Measurements from ENCODE around the gene RPTOR. TPM values are rescaled to one million over a fixed set of nuclear protein-coding genes. Genes with fewer than 3 reads are reported as not detected.

Gene RPTOR
- polyA plus RNA-seq, 1 donor from 2014 or later: 8.0 TPM

DNA sequence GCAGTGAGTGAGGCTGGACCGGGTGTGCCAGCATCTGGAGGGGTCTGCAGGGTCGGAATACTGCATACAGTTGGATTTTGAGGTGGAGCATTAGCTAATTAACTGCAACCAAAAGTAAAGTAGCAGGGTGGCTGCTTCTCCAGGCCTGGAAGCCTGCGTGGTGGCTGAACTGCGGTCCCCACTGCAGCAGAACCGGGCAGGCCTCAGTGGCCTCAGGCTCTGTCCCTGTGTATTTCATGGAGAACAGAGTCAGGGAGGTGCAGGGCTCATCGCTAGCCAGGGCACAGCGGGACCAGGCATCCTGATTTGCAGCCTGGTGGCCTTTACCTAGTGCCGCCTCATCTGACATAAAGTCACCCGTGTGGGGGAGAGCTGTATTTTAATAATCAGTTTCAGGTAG is 131.9 kb downstream of the RPTOR start:
- Histone ChIP-seq H2AFZ (ENCODE audit: low read depth, low read length) (no peak overlapping the region), H3K79me2 (replicated peaks; ENCODE audit: insufficient read depth, low read length) (no peaks in the 10 kb centered on the region), H3K27me3 (ENCODE audit: insufficient read depth, low read depth, low read length) (no peaks in the 10 kb centered on the region), H3F3A (ENCODE audit: insufficient read depth, low read length, poor library complexity, severe bottlenecking) (no peaks in the 10 kb centered on the region), H3K36me3 (ENCODE audit: insufficient read depth, low read length) (no peaks in the 10 kb centered on the region), H4K20me1 (ENCODE audit: insufficient read depth) (no peaks in the 10 kb centered on the region), H3K9me2 (ENCODE audit: insufficient read depth, low read length) (no peaks in the 10 kb centered on the region), H3K4me2 (ENCODE audit: low read length) (no peak overlapping the region), H3K9ac (ENCODE audit: low read length) (no peak overlapping the region), H3K4me3 (ENCODE audit: low read length) (no peak overlapping the region), H3K27ac (ENCODE audit: low read length) (no peak overlapping the region), H3K9me3 (ENCODE audit: low read length) (no peaks in the 10 kb centered on the region)
- no peak for TF ChIP-seq TAF1 (IDR thresholded peaks at IDR 0.05; ENCODE audit: low read depth)
- TF ChIP-seq, protein P1, sequence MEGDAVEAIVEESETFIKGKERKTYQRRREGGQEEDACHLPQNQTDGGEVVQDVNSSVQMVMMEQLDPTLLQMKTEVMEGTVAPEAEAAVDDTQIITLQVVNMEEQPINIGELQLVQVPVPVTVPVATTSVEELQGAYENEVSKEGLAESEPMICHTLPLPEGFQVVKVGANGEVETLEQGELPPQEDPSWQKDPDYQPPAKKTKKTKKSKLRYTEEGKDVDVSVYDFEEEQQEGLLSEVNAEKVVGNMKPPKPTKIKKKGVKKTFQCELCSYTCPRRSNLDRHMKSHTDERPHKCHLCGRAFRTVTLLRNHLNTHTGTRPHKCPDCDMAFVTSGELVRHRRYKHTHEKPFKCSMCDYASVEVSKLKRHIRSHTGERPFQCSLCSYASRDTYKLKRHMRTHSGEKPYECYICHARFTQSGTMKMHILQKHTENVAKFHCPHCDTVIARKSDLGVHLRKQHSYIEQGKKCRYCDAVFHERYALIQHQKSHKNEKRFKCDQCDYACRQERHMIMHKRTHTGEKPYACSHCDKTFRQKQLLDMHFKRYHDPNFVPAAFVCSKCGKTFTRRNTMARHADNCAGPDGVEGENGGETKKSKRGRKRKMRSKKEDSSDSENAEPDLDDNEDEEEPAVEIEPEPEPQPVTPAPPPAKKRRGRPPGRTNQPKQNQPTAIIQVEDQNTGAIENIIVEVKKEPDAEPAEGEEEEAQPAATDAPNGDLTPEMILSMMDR (IDR thresholded peaks at IDR 0.05; ENCODE audit: poor library complexity, severe bottlenecking): no peak
- TF ChIP-seq EP300 (conservative IDR thresholded peaks at IDR 0.05; ENCODE audit: poor library complexity, severe bottlenecking): no peak
- TF ChIP-seq RAD21 (conservative IDR thresholded peaks at IDR 0.05): no peak
- TF ChIP-seq, protein P2, sequence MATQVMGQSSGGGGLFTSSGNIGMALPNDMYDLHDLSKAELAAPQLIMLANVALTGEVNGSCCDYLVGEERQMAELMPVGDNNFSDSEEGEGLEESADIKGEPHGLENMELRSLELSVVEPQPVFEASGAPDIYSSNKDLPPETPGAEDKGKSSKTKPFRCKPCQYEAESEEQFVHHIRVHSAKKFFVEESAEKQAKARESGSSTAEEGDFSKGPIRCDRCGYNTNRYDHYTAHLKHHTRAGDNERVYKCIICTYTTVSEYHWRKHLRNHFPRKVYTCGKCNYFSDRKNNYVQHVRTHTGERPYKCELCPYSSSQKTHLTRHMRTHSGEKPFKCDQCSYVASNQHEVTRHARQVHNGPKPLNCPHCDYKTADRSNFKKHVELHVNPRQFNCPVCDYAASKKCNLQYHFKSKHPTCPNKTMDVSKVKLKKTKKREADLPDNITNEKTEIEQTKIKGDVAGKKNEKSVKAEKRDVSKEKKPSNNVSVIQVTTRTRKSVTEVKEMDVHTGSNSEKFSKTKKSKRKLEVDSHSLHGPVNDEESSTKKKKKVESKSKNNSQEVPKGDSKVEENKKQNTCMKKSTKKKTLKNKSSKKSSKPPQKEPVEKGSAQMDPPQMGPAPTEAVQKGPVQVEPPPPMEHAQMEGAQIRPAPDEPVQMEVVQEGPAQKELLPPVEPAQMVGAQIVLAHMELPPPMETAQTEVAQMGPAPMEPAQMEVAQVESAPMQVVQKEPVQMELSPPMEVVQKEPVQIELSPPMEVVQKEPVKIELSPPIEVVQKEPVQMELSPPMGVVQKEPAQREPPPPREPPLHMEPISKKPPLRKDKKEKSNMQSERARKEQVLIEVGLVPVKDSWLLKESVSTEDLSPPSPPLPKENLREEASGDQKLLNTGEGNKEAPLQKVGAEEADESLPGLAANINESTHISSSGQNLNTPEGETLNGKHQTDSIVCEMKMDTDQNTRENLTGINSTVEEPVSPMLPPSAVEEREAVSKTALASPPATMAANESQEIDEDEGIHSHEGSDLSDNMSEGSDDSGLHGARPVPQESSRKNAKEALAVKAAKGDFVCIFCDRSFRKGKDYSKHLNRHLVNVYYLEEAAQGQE (IDR thresholded peaks at IDR 0.05; ENCODE audit: borderline replicate concordance): no peak
- TF ChIP-seq MXI1 (conservative IDR thresholded peaks at IDR 0.05; ENCODE audit: poor library complexity, severe bottlenecking): no peak
- no peak for TF ChIP-seq POLR2AphosphoS5 (IDR thresholded peaks at IDR 0.05)
- no peak for TF ChIP-seq SMC3 (conservative IDR thresholded peaks at IDR 0.05; ENCODE audit: poor library complexity)
- no peak for TF ChIP-seq EZH2 (IDR thresholded peaks at IDR 0.05; ENCODE audit: borderline replicate concordance, insufficient read depth, low read length, poor library complexity, severe bottlenecking)

DNA sequence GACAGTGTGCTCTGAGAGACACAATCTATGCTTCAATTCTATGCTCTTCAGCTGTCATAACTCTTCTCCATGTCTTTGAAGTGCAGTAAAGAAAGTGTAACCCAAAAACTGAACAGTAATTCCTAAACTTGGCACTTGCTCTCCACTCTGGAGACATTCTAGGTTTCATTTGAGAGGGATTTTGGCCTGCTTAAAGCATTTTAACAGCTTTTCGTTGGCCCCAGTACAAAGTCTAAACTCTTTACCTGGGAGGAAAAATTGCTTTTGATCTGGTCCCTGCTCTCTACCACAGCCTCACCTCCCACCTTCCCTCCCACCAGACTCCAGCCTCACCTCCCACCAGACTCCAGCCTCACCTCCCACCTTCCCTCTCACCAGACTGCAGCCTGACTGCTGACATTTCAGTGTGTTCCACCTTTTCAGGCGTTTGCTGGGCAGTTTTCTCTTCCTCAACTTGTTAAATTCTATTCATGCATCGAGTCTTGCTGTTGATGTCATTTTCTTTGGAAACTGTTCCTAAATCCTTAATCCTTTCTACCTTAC is 132.6 kb downstream of the RPTOR start:
- Histone ChIP-seq H3K36me3 (ENCODE audit: insufficient read depth, low read length) (no peaks in the 10 kb centered on the region), H3K27me3 (ENCODE audit: insufficient read depth, low read depth, low read length) (no peaks in the 10 kb centered on the region), H3K27ac (ENCODE audit: low read length) (no peak overlapping the region), H3K4me3 (ENCODE audit: low read length) (no peak overlapping the region), H3K9me2 (ENCODE audit: insufficient read depth, low read length) (no peaks in the 10 kb centered on the region), H3K9ac (ENCODE audit: low read length) (no peak overlapping the region), H3F3A (ENCODE audit: insufficient read depth, low read length, poor library complexity, severe bottlenecking) (no peaks in the 10 kb centered on the region), H3K9me3 (ENCODE audit: low read length) (no peaks in the 10 kb centered on the region), H3K79me2 (replicated peaks; ENCODE audit: insufficient read depth, low read length) (no peaks in the 10 kb centered on the region), H4K20me1 (ENCODE audit: insufficient read depth) (no peaks in the 10 kb centered on the region), H3K4me2 (ENCODE audit: low read length) (no peak overlapping the region), H2AFZ (ENCODE audit: low read depth, low read length) (no peak overlapping the region)
- no peak for TF ChIP-seq MXI1 (conservative IDR thresholded peaks at IDR 0.05; ENCODE audit: poor library complexity, severe bottlenecking)

DNA sequence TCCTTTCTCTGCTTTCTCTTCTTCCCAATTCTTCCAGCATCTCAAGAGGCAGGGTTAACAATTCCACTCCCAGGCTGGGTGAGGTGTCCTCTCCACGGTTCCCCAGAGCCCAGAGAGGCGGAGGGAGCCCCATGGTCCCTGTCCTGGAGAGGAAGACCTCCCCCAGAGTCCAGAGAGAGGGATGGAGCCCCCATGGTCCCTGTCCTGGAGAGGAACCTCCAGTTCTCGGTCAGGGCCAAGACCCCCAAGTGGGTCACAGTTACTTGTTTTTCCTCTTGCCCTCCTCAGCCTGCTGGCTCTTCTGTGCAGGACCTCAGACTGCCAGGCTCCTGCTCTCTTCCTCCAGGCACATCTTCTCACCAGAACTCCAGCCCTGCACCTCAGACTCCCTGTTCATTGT is 135.2 kb downstream of the RPTOR start:
- H4K20me1 ChIP-seq (ENCODE audit: insufficient read depth): no peaks in the 10 kb centered on the region
- no peak overlapping the region for H3K4me2 ChIP-seq (ENCODE audit: low read length)

More for the DNA sequence above, 135.2 kb downstream of the RPTOR start:
- H3F3A ChIP-seq (ENCODE audit: insufficient read depth, low read length, poor library complexity, severe bottlenecking): no peaks in the 10 kb centered on the region
- no peak overlapping the region for H3K27ac ChIP-seq (ENCODE audit: low read length)
- no peak overlapping the region for H3K4me3 ChIP-seq (ENCODE audit: low read length)
- H2AFZ ChIP-seq (ENCODE audit: low read depth, low read length): no peak overlapping the region
- no peaks in the 10 kb centered on the region for H3K27me3 ChIP-seq (ENCODE audit: insufficient read depth, low read depth, low read length)
- H3K9ac ChIP-seq (ENCODE audit: low read length): no peak overlapping the region
- H3K9me3 ChIP-seq (ENCODE audit: low read length): no peaks in the 10 kb centered on the region
- TF ChIP-seq RAD21 (conservative IDR thresholded peaks at IDR 0.05) (no peak), EZH2 (IDR thresholded peaks at IDR 0.05; ENCODE audit: borderline replicate concordance, insufficient read depth, low read length, poor library complexity, severe bottlenecking) (no peak), MXI1 (conservative IDR thresholded peaks at IDR 0.05; ENCODE audit: poor library complexity, severe bottlenecking) (no peak), SMC3 (conservative IDR thresholded peaks at IDR 0.05; ENCODE audit: poor library complexity) (no peak), TAF1 (IDR thresholded peaks at IDR 0.05; ENCODE audit: low read depth) (no peak), POLR2AphosphoS5 (IDR thresholded peaks at IDR 0.05) (no peak), EP300 (conservative IDR thresholded peaks at IDR 0.05; ENCODE audit: poor library complexity, severe bottlenecking) (no peak)
- TF ChIP-seq, protein P2 (IDR thresholded peaks at IDR 0.05; ENCODE audit: borderline replicate concordance): no peak
- TF ChIP-seq, protein P1 (IDR thresholded peaks at IDR 0.05; ENCODE audit: poor library complexity, severe bottlenecking): no peak
- no peaks in the 10 kb centered on the region for H3K36me3 ChIP-seq (ENCODE audit: insufficient read depth, low read length)
- H3K79me2 ChIP-seq (replicated peaks; ENCODE audit: insufficient read depth, low read length): no peaks in the 10 kb centered on the region
- no peaks in the 10 kb centered on the region for H3K9me2 ChIP-seq (ENCODE audit: insufficient read depth, low read length)
